Mammary epithelial cell (primary cell): ENCODE results near the gene HHAT.

Experiments used
- CTCF ChIP-seq, 2 donors: IDR thresholded peaks in 1 of 2; conservative IDR thresholded peaks in 1 of 2; 2 replicates each; pipeline ENCODE4 v1.5.1; 2011 to 2012; ENCODE audit warnings: inconsistent platforms in 2 of 2, low read length in 2 of 2, mild to moderate bottlenecking in 2 of 2, control low read depth in 1 of 2, low read depth in 1 of 2; ENCODE audit not compliant: insufficient read depth in 1 of 2; ENCODE audit errors: extremely low read depth in 1 of 2
- EZH2 ChIP-seq: IDR thresholded peaks from 2 replicates; pipeline ENCODE4 v1.6.1; 2012; ENCODE audit warnings: low read length, inconsistent platforms, borderline replicate concordance

- TF ChIP-seq CTCF (conservative IDR thresholded peaks at IDR 0.05 in 1 of 2, IDR thresholded peaks at IDR 0.05 in 1 of 2; ENCODE audit: extremely low read depth in 1 of 2, insufficient read depth in 1 of 2, low read depth in 1 of 2, low read length in 2 of 2) = no peak
- TF ChIP-seq EZH2 = no peak
Observed at GRCh38 chr1:210298296-210298695, 30.4 kb upstream of the HHAT start.
